H54 (cell line): ENCODE data around the gene SCN8A.
"Not testable (repeated sequence)": the region's sequence is repeated elsewhere in the genome, so short reads cannot be mapped to it uniquely, and the experiment has no call there.

Source experiments
- DNase-seq: peaks from one replicate; pipeline ENCODE4 v3.0.0; 2011; ENCODE audit warnings: low spot score, mixed read lengths; ENCODE audit not compliant: insufficient read length
- FAIRE-seq: peaks from 3 replicates; lab custom pipeline; 2011; peaks lifted over from hg19 to GRCh38; lab: Jason Lieb, UNC
- POLR2A ChIP-seq: IDR thresholded peaks from 2 replicates; pipeline ENCODE4 v1.6.1; 2011; ENCODE audit warnings: low read depth, mild to moderate bottlenecking, low read length

Gene SCN8A

GRCh38 chr12:51635346-51635745 is 44.3 kb downstream of the SCN8A start:
- peak; percentile 20 for FAIRE-seq
- no peak for TF ChIP-seq POLR2A
- DNase-seq: no peak

GRCh38 chr12:51636581-51636980 is 45.5 kb downstream of the SCN8A start:
- FAIRE-seq (peak; percentile 53), DNase-seq (no peak)
- TF ChIP-seq POLR2A: no peak

GRCh38 chr12:51636986-51637385 is 46.0 kb downstream of the SCN8A start:
- DNase-seq (no peak), FAIRE-seq (no peak)
- no peak for TF ChIP-seq POLR2A

- no peak for FAIRE-seq
- TF ChIP-seq POLR2A: no peak
These were observed 48.3 kb downstream of the SCN8A start for GRCh38 chr12:51639361-51639760.

GRCh38 chr12:51642286-51642685 is 51.3 kb downstream of the SCN8A start:
- no peak for TF ChIP-seq POLR2A
- no peak for FAIRE-seq
- DNase-seq: no peak

More at GRCh38 chr12:51639361-51639760, 48.3 kb downstream of the SCN8A start:
- DNase-seq: no peak

GRCh38 chr12:51643951-51644350 is 52.9 kb downstream of the SCN8A start:
- DNase-seq: no peak
- TF ChIP-seq POLR2A: no peak
- no peak for FAIRE-seq

- DNase-seq, FAIRE-seq: not testable (repeated sequence)
These were observed 53.7 kb downstream of the SCN8A start for GRCh38 chr12:51644691-51645090.

GRCh38 chr12:51645961-51646360 is 54.9 kb downstream of the SCN8A start:
- FAIRE-seq: no peak
- TF ChIP-seq POLR2A: no peak

GRCh38 chr12:51647647-51648046 is 56.6 kb downstream of the SCN8A start:
- DNase-seq (no peak), FAIRE-seq (no peak)
- no peak for TF ChIP-seq POLR2A

More at GRCh38 chr12:51645961-51646360, 54.9 kb downstream of the SCN8A start:
- no peak for DNase-seq

GRCh38 chr12:51653431-51653830 is 62.4 kb downstream of the SCN8A start:
- DNase-seq: no peak
- no peak for TF ChIP-seq POLR2A
- FAIRE-seq: peak; percentile 41

- DNase-seq: peak; percentile 40
- peak; percentile 98 for FAIRE-seq
- TF ChIP-seq POLR2A: no peak
These were observed 70.2 kb downstream of the SCN8A start for GRCh38 chr12:51661199-51661598.

GRCh38 chr12:51661836-51662235 is 70.8 kb downstream of the SCN8A start:
- no peak for TF ChIP-seq POLR2A
- no peak for DNase-seq
- peak; percentile 43 for FAIRE-seq

- TF ChIP-seq POLR2A: no peak
- DNase-seq: no peak
- no peak for FAIRE-seq
These were observed 71.7 kb downstream of the SCN8A start for GRCh38 chr12:51662728-51663154.

GRCh38 chr12:51663390-51663789 is 72.4 kb downstream of the SCN8A start:
- no peak for TF ChIP-seq POLR2A
- DNase-seq: no peak
- FAIRE-seq: no peak

GRCh38 chr12:51666696-51667095 is 75.7 kb downstream of the SCN8A start:
- FAIRE-seq (peak; percentile 11), DNase-seq (no peak)
- no peak for TF ChIP-seq POLR2A

GRCh38 chr12:51667269-51667668 is 76.2 kb downstream of the SCN8A start:
- FAIRE-seq (no peak), DNase-seq (no peak)
- no peak for TF ChIP-seq POLR2A
